Calu3 (cell line): ENCODE results near the gene MANEA. TPM values are rescaled to one million over a fixed set of nuclear protein-coding genes. Genes with fewer than 3 reads are reported as not detected.

Experiments used
- BruUV-seq: library from RNA; stranded (reverse); fragments of 400-500 nt; replicated peaks from 2 replicates; lab custom pipeline; 2021; lab: Mats Ljungman, UMichigan
- CTCF ChIA-PET: fragments of 300-600 bp; sonication (Branson Sonifier 250); formaldehyde crosslinking; loops from one replicate; lab custom pipeline; 2022; ENCODE audit warnings: antibody characterized with exemption; lab: Charles Lee
- DNase-seq: peaks from one replicate; pipeline ENCODE4 v3.0.0; 2022
- H3K27ac Mint-ChIP-seq: one replicate; pipeline ENCODE4 v1.8.0; 2022; ENCODE audit warnings: mixed read lengths; ENCODE audit not compliant: unreplicated experiment
- H3K27me3 Mint-ChIP-seq: one replicate; pipeline ENCODE4 v1.8.0; 2022; ENCODE audit warnings: mixed read lengths; ENCODE audit not compliant: unreplicated experiment
- H3K36me3 Mint-ChIP-seq: one replicate; pipeline ENCODE4 v1.8.0; 2022; ENCODE audit warnings: mild to moderate bottlenecking, moderate library complexity, mixed read lengths; ENCODE audit not compliant: insufficient read depth, unreplicated experiment
- H3K4me1 Mint-ChIP-seq: one replicate; pipeline ENCODE4 v1.8.0; 2022; ENCODE audit warnings: mild to moderate bottlenecking, low read depth, mixed read lengths; ENCODE audit not compliant: unreplicated experiment
- H3K4me3 Mint-ChIP-seq: one replicate; pipeline ENCODE4 v1.8.0; 2022; ENCODE audit warnings: mild to moderate bottlenecking, low read depth, moderate library complexity, mixed read lengths; ENCODE audit not compliant: unreplicated experiment
- H3K9me3 Mint-ChIP-seq: one replicate; pipeline ENCODE4 v1.8.0; 2022; ENCODE audit warnings: low read depth, mixed read lengths; ENCODE audit not compliant: unreplicated experiment
- CTCF ChIP-seq: fragments of 200-600 bp; IDR thresholded peaks from one replicate; pipeline ENCODE4 v1.8.0; 2022; ENCODE audit warnings: antibody characterized with exemption; ENCODE audit not compliant: unreplicated experiment
- intact Hi-C: fragments of 100-400 bp; cut with micrococcal nuclease; formaldehyde crosslinking; loops from one replicate; pipeline ENCODE4 v1.10.0; 2022; ENCODE audit not compliant: unreplicated experiment
- total RNA-seq: library from RNA; stranded (reverse); gene quantifications from 2 replicates; pipeline ENCODE4 v1.2.3, GENCODE V29; 2022

The MANEA gene
- total RNA-seq, 1 experiment from 2014 or later, result 22.6 TPM

- no peak for DNase-seq
- H3K27me3 Mint-ChIP-seq, result no peaks in the 10 kb centered on the region
- no peak overlapping the region for H3K4me3 Mint-ChIP-seq
- no TSS peak for BruUV-seq
- H3K4me1 Mint-ChIP-seq, result no peaks in the 10 kb centered on the region
- CTCF ChIA-PET, result no interaction called here
- no peak for TF ChIP-seq CTCF
- no peak overlapping the region for H3K27ac Mint-ChIP-seq
- no peaks in the 10 kb centered on the region for H3K9me3 Mint-ChIP-seq
- intact Hi-C loops, result no loop called here
- H3K36me3 Mint-ChIP-seq, result no peaks in the 10 kb centered on the region
These were observed 32.7 kb upstream of the MANEA start for GRCh38 chr6:95544517-95545225.

GRCh38 chr6:95545226-95545625 lies 32.1 kb upstream of the MANEA start:
- H3K36me3 Mint-ChIP-seq, result no peaks in the 10 kb centered on the region
- no peaks in the 10 kb centered on the region for H3K27me3 Mint-ChIP-seq
- BruUV-seq, result no TSS peak
- CTCF ChIA-PET, result no interaction called here
- no peak overlapping the region for H3K4me3 Mint-ChIP-seq
- TF ChIP-seq CTCF, result no peak
- H3K4me1 Mint-ChIP-seq, result no peaks in the 10 kb centered on the region
- no peaks in the 10 kb centered on the region for H3K9me3 Mint-ChIP-seq
- DNase-seq, result no peak
- intact Hi-C loops, result no loop called here
- no peak overlapping the region for H3K27ac Mint-ChIP-seq

GRCh38 chr6:95545686-95546085 lies 31.6 kb upstream of the MANEA start:
- Mint-ChIP-seq H3K4me3 (no peak overlapping the region), H3K4me1 (no peaks in the 10 kb centered on the region), H3K9me3 (no peaks in the 10 kb centered on the region), H3K27me3 (no peaks in the 10 kb centered on the region), H3K36me3 (no peaks in the 10 kb centered on the region), H3K27ac (no peak overlapping the region)
- no peak for TF ChIP-seq CTCF
- BruUV-seq, result no TSS peak
- CTCF ChIA-PET, result no interaction called here
- no peak for DNase-seq
- intact Hi-C loops, result no loop called here

- intact Hi-C loops, result no loop called here
- H3K4me3 Mint-ChIP-seq, result no peak overlapping the region
- CTCF ChIA-PET, result no interaction called here
- no TSS peak for BruUV-seq
- no peaks in the 10 kb centered on the region for H3K4me1 Mint-ChIP-seq
- H3K9me3 Mint-ChIP-seq, result no peaks in the 10 kb centered on the region
- no peak for TF ChIP-seq CTCF
- no peaks in the 10 kb centered on the region for H3K36me3 Mint-ChIP-seq
- no peaks in the 10 kb centered on the region for H3K27me3 Mint-ChIP-seq
- DNase-seq, result no peak
- no peak overlapping the region for H3K27ac Mint-ChIP-seq
These were observed 31.2 kb upstream of the MANEA start for GRCh38 chr6:95546148-95546547.
